Erythroblast (primary cell): ENCODE results near the gene LETM1.

Experiments
- DNase-seq, 2 experiments: peaks; one replicate each; lab custom pipeline; 2025; lab: John Stamatoyannopoulos, UW
- GATA1 ChIP-seq: IDR thresholded peaks from 2 replicates; pipeline ENCODE4 v1.6.1; 2011; ENCODE audit warnings: low read depth, mild to moderate bottlenecking, control low read depth, low read length, moderate library complexity
- POLR2A ChIP-seq: IDR thresholded peaks from 2 replicates; pipeline ENCODE4 v1.6.1; 2011; ENCODE audit warnings: mild to moderate bottlenecking, low read length

LETM1 gene

DNA sequence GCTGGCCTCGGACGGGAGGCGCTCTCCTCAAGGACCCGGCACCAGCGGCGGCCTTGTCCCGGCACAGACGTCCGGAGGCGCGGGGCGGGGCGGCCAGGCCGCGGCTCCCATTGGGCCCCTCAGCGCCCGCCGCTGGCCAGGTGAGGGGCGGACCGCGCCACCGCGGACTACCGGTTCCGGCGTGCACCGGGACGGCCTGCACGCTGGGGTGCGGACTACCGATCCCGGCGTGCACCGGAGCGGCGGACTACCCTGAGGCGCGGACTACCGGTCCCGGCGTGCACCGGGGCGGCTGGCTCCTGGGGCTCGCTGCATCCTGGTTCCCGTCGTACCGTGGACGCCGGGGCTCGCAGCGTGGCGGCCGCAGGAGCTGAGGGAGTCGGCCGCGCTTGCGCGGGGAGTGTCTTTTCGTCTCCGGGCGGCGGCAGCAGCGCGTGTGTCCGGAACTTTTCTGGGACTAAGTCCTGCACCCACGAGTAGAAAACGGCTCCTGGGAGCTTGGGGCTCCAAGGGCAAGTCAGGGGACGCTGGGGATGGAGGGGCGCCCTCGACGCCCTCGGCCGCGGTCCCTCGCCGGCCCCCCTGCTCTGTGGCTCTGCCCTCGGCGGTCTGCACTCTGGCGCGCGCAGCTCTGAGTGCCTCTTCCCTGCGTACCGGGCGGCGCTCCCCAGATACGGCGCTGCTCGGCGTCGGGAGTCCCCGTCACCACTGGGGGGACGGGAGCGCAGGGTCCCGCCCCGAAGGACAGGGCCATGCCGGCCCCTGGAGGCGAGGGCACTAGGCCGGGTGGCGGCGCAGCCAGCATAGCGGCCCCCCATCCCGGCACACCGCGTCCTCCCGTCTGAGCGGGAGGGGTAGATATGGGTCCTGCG, at the start of gene LETM1:
LETM1 (minus strand) TSS at position 86 of the 872 bp plus-strand sequence. CDS start 206 bp downstream, outside the sequence.
- TF ChIP-seq GATA1 (no peak), POLR2A (peak; percentile 81)

DNA sequence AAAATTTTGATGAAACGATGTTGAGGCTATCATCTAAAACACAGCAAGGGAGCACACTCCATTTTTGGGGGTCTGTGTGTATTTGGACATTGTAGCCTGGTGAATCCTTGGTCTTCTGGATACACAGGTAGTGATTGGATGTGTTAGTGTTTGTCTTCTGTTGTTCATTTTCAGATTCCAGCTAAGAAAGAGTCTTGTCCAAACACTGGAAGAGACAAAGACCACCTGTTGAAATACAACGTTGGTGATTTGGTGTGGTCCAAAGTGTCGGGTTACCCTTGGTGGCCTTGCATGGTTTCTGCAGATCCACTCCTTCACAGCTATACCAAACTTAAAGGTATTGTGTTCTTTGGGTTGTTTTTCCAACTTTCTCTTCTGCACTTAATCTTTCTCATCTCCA, 48.1 kb upstream of the LETM1 start:
- TF ChIP-seq GATA1 (no peak), POLR2A (no peak)

More for the DNA sequence above, at the start of gene LETM1:
- DNase-seq, result peak; percentile 94 to 96

DNA sequence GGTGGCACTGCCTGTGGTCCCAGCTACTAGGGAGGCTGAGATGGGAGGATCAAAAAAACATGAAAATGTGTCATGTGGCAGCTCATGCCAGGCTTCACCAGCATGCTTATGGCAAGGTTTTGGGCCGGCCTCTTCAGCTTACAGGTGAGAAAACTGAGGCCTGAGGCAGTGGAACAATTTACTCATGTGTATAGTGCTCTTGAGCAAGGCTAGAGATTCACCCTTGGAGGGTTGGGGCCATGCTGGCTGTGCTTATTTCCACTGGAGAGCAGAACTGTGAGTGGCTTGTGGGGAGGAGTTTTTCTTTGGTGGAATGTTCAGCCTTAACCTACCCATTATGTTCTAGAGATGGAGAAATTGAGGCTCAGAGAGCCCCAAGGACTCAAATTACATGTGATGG, 47.1 kb upstream of the LETM1 start:
- no peak for DNase-seq
- no peak for TF ChIP-seq GATA1
- TF ChIP-seq POLR2A, result no peak

More for the DNA sequence above, 48.1 kb upstream of the LETM1 start:
- DNase-seq, result no peak

DNA sequence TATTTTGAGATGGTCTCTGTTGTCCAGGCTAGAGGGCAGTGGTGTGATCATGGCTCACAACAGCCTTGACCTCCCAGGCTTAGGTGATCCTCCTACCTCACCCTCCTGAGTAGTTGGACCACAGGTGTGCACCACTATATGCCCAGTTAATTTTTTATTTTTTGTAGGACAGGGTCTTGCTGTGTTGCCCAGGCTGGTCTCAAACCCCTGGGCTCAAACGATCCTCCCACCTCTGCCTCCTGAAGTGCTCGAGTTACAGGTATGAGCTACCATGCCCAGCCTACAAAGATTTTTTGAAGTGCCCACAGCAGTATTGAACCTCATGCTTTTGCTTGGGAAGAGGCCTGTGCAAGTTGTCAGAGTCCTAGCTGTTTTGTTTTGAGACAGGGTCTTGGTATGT, 46.3 kb upstream of the LETM1 start:
- DNase-seq, result no peak
- TF ChIP-seq GATA1 (no peak), POLR2A (no peak)

DNA sequence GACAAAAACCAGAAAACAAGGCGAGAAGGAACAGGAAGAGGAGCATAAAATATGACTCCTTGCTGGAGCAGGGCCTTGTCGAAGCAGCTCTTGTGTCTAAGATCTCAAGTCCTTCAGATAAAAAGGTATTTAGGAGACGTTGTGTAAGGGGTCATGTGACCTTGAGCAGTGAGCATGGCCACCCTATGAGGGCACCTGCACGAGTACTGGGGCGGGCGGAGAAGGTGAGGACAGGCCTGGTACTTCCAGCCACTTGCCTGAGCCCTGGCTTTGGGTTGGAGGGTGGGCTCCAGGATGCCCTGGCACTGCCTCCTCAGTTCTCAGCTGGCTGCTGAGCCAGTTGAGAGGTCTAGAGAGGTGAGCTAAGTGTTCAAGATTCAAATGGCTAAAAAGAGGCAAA, 45.2 kb upstream of the LETM1 start:
- no peak for DNase-seq
- TF ChIP-seq GATA1, result no peak
- no peak for TF ChIP-seq POLR2A

DNA sequence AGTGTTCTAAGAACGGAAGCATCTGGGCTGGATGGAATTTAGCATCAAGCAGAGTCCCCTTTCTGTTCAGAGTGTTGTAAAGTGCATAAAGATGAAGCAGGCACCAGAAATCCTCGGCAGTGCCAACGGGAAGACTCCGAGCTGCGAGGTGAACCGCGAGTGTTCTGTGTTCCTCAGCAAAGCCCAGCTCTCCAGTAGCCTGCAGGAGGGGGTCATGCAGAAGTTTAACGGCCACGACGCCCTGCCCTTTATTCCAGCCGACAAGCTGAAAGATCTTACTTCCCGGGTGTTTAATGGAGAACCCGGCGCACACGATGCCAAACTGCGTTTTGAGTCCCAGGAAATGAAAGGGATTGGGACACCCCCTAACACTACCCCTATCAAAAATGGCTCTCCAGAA, 44.7 kb upstream of the LETM1 start:
- TF ChIP-seq POLR2A (no peak), GATA1 (no peak)

DNA sequence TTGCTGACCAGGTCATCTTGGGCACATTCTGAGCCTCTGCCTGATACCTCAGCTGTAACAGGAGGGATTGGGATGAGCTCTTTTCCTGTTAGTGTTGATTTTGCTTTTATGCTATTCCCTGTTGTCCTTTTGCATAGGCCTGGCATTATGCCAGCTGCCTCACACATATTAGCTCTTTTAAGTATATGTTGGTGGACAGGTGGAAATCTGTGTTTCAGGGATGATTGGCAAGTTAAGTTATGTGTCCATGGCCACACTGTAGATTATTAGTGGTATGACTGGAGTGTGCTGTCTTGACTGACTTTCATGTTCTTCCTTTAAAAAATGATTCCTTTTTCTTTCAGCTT, 44.1 kb upstream of the LETM1 start:
- TF ChIP-seq POLR2A, result no peak
- TF ChIP-seq GATA1, result no peak
- DNase-seq, result peak in 1 of 2 experiments; percentile 25

More for the DNA sequence above, 44.7 kb upstream of the LETM1 start:
- no peak for DNase-seq

DNA sequence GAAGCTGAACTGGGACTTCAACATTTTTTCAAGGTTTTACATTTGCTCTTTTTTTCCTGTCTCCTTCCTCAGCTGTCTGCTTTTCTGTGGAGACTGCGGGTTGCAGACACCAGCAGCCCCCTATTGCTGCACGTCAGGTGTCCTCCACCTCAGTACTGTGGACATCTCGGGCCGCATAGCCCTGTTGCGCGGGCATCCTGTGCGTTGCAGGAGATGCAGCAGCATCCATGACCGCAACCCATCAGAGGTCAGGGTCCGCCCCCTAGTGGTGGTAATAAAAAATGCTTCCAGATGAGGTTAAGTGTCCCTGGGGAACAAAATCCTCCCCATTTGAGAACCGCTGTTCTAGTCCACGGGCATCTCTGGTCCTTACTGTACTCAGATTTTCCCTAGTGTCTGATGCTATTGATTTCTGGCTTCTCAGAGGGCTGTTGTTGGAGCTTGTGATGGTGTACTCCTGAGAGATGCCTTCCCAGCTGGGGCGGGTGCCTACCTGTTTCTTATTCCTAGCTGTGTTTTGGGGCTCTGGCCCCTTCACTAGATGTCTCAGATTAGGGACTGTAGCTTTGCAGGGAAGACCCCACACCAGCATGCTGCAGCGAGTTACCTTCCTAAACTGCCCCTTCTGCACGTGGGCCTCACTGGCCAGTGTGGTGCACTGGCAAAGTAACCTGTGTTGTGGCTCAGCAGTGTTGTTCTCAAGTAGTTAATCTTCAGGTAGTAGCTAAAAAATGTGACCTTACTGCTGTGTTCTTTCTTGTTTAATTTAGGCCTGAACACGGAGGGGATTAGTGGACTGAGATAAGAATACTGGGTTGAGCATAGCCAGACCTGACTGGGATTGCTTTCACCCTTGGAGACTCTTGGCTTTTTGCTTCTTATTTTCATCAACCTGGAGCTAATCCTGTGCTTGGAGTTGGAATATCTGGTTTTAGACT, 43.5 kb upstream of the LETM1 start:
- TF ChIP-seq POLR2A (no peak), GATA1 (no peak)
- DNase-seq, result peak; percentile 86 to 92

DNA sequence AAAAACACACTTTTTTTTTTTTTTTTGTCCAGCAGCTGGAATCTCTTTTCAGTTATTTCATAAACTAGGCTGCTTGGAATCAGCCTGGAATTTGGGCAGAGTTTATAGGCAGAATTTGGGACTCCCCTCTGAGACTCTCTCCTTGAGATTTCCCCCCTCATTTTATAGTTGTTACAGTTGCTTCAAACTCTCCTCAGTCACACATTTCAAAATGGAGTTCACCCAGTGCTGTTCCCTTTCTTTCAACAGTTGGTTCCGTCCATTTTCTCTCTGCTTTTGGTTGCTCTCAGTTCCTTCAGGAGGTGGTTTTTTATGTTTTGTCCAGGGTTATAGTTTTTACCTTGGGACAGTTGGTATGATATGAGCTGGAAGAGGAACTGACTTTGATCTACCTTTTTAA, 42.7 kb upstream of the LETM1 start:
- TF ChIP-seq POLR2A (no peak), GATA1 (no peak)
- DNase-seq, result peak in 1 of 2 experiments; percentile 36

DNA sequence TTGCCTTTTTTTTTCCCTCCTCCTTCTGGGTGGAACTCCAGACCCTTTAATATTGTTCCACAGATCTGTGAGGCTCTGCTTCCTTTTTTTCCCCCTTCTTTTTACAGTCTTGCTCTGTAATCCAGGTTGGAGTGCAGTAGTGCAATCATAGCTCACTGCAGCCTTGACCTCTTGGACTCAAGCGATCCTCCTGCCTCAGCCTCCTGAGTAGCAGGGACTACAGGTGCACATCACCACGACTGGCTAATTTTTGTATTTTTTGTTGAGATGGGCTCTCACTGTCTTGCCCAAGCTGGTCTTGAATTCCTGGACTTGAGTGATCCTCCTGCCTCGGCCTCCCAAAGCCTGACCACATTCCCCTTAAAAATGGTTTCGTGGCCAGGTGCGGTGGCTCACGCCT, 42.1 kb upstream of the LETM1 start:
- no peak for DNase-seq
- no peak for TF ChIP-seq POLR2A

DNA sequence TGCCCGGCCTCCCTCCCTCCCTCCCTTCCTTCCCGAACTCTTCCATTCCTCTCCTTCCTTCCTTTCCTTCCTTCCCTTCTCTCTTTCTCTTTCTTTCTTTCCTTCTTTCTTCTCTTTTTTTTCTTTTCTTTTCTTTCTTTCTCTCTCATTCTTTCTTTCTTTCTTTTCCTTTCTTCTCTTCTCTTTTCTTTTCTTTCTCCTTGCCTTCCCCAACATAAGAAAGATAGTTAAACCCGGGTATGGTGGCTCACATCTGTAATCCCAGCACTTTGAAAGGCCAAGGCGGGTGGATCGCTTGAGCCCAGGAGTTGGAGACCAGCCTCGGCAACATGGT, 40.7 kb upstream of the LETM1 start:
- TF ChIP-seq GATA1 (no peak), POLR2A (no peak)
- no peak for DNase-seq

DNA sequence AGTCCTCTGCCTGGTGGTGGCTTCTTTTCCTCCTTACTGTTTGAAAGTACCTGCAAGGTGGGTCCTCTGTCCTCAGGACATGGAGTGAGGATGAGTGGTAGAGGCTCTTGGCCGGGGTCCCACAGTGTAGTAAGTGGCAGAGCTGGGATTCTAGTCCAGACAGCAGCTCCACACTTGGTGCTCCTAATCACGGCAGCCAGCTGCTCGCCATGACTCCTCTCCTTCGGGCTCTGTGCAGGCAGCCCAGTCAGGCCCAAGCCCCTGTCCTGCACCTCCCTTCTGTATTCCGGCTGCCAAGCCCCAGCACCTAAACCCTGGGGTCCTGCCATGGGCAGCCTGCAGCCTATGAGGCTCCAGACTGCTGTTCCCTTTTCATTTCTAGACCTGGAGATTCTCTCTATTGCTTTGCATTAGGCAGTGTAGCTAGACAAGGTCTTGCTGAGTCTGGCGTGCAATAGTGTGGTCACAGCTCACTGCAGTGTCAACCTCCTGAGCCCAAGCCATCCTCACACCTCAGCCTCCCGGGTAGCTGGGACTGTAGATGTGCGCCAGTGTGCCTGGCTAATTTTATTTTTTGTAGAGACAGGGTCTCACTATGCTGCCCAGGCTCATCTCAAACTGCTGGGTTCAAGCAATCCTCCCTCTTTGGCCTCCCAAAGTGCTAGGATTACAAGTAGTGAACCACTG, 40.2 kb upstream of the LETM1 start:
- no peak for TF ChIP-seq POLR2A
- no peak for TF ChIP-seq GATA1
- no peak for DNase-seq

DNA sequence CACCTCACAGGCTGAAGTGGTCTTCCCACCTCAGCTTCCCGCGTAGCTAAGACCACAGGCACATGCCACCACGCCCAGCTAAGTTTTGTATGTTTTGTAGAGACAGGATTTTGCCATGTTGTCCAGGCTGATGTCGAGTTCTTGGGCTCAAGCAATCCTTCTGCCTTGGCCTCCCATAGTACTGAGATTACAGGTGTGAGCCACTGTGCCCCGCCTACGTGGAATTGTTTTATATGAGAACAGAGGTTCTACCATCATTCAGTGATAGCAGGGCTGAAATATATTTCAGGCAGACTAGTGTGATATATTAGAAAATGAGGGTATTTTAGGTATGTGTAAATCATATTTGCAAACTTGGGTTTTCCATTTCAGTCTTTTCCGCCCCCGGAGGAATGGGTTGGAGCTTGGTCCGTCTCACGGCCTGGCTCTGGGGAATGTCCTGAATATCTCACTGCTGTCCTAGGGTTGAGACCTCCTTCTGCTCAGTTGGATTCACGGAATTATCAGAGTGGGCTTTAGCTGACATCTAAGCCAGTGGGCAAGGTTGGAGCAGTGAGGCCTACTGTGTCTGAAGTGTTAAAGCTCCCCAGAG, 35.1 kb upstream of the LETM1 start:
- no peak for TF ChIP-seq GATA1
- no peak for TF ChIP-seq POLR2A
- no peak for DNase-seq
